Left lung (tissue), 10 donors: ENCODE data around the gene SNRPF. TPM values are rescaled to one million over a fixed set of nuclear protein-coding genes. Genes with fewer than 3 reads are reported as not detected.

Source experiments
- ATAC-seq: fragments of 200-7000 bp; cut with Tn5 transposase; one replicate; pipeline ENCODE4 v1.9.1; 2020; ENCODE audit warnings: moderate library complexity
- DNase-seq, 4 donors: peaks; one replicate each; pipeline ENCODE4 v3.0.0-alpha.2; 2013 to 2020
- H3K27ac ChIP-seq, 2 donors: fragments of 200-600 bp; sonication (generic) in 1 of 2; one replicate each; pipeline versions ENCODE4 v1.5.0 to v1.8.0; 2020 to 2021
- H3K27me3 ChIP-seq, 2 donors: fragments of 200-600 bp; sonication (generic) in 1 of 2; one replicate each; pipeline versions ENCODE4 v1.5.0 to v1.8.0; 2020 to 2021
- H3K36me3 ChIP-seq, 2 donors: fragments of 200-600 bp; sonication (generic) in 1 of 2; one replicate each; pipeline versions ENCODE4 v1.5.0 to v1.8.0; 2020 to 2021
- H3K4me1 ChIP-seq, 2 donors: fragments of 200-600 bp; one replicate each; pipeline ENCODE4 v1.8.0; 2021
- H3K4me3 ChIP-seq, 2 donors: fragments of 200-600 bp; sonication (generic) in 1 of 2; one replicate each; pipeline versions ENCODE4 v1.5.0 to v1.8.0; 2020 to 2021; ENCODE audit warnings: mild to moderate bottlenecking in 1 of 2
- H3K9me3 ChIP-seq, 2 donors: fragments of 200-600 bp; sonication (generic) in 1 of 2; one replicate each; pipeline versions ENCODE4 v1.5.0 to v1.8.0; 2020 to 2021
- intact Hi-C, 2 donors: fragments of 100-400 bp; cut with DNase I; formaldehyde crosslinking; loops; one replicate each; pipeline versions ENCODE4 v1.11.2 to v1.14.2; 2022
- polyA plus RNA-seq, 6 donors: library from polyadenylated mRNA; unstranded; fragments of 120-200 nt; gene quantifications; one replicate each; pipeline ENCODE4 v1.2.1, GENCODE V29; 2013; ENCODE audit not compliant: insufficient read length in 6 of 6
- total RNA-seq, 2 donors: library from RNA; stranded (reverse); fragmentation: NEBNext Ultra II Directional; extraction: Animal tissue kit (Norgen Biotek cat#: 25700); gene quantifications; one replicate each; pipeline ENCODE4 v1.2.1, GENCODE V29; 2021
- TF ChIP-seq, protein P1 (sequence below), 2 donors: fragments of 200-600 bp; sonication (generic) in 1 of 2; IDR thresholded peaks; one replicate each; pipeline versions ENCODE4 v1.5.0 to v1.8.0; 2021; ENCODE audit warnings: antibody characterized with exemption in 2 of 2
- donor health status: DM: no; HTN: yes; CAD: no.
- donor health status: DM: no; HTN: no; CAD: no.

The SNRPF gene
- total and polyA plus RNA-seq, 8 donors: 16.4 to 94.5 (median 86.1) TPM

- Histone ChIP-seq H3K4me1 (peaks cover 13 to 26% of the 10 kb centered on the region in 2 donors), H3K27ac (no peak overlapping the region), H3K36me3 (peaks cover 0 to 19% of the 10 kb centered on the region in 2 donors), H3K27me3 (peaks cover 0 to 17% of the 10 kb centered on the region in 2 donors), H3K4me3 (no peak overlapping the region), H3K9me3 (no peaks in the 10 kb centered on the region)
- intact Hi-C loops: no loop called here
- DNase-seq: no peak
- TF ChIP-seq, protein P1, sequence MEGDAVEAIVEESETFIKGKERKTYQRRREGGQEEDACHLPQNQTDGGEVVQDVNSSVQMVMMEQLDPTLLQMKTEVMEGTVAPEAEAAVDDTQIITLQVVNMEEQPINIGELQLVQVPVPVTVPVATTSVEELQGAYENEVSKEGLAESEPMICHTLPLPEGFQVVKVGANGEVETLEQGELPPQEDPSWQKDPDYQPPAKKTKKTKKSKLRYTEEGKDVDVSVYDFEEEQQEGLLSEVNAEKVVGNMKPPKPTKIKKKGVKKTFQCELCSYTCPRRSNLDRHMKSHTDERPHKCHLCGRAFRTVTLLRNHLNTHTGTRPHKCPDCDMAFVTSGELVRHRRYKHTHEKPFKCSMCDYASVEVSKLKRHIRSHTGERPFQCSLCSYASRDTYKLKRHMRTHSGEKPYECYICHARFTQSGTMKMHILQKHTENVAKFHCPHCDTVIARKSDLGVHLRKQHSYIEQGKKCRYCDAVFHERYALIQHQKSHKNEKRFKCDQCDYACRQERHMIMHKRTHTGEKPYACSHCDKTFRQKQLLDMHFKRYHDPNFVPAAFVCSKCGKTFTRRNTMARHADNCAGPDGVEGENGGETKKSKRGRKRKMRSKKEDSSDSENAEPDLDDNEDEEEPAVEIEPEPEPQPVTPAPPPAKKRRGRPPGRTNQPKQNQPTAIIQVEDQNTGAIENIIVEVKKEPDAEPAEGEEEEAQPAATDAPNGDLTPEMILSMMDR (IDR thresholded peaks at IDR 0.05): no peak
- no peak for ATAC-seq
Measured at GRCh38 chr12:95857799-95858198, 953 bp upstream of the SNRPF start.

- TF ChIP-seq, protein P1 (IDR thresholded peaks at IDR 0.05): no peak
- Histone ChIP-seq H3K27ac (peak overlapping the region; percentile 83), H3K36me3 (peaks cover 0 to 34% of the 10 kb centered on the region in 2 donors), H3K27me3 (peaks cover 0 to 17% of the 10 kb centered on the region in 2 donors), H3K4me3 (peak overlapping the region; percentile 63 to 90), H3K9me3 (no peaks in the 10 kb centered on the region), H3K4me1 (peaks cover 13 to 26% of the 10 kb centered on the region in 2 donors)
- ATAC-seq: peak; percentile 29
- intact Hi-C loops: no loop called here
- DNase-seq: peak in 1 of 4 donors; percentile 10
Measured at GRCh38 chr12:95859344-95859816, 628 bp downstream of the SNRPF start.

- Histone ChIP-seq H3K27ac (no peak overlapping the region), H3K4me3 (peak overlapping the region; percentile 63 to 90)
- no peak for DNase-seq
Measured at GRCh38 chr12:95859947-95860850, 1.4 kb downstream of the SNRPF start.

GRCh38 chr12:95862038-95862437, 3.3 kb downstream of the SNRPF start:
- peaks cover 0 to 59% of the 10 kb centered on the region in 2 donors for H3K36me3 ChIP-seq
- intact Hi-C loops: no loop called here

More at GRCh38 chr12:95859947-95860850, 1.4 kb downstream of the SNRPF start:
- TF ChIP-seq, protein P1 (IDR thresholded peaks at IDR 0.05): no peak
- intact Hi-C loops: no loop called here
- Histone ChIP-seq H3K27me3 (peaks cover 0 to 9% of the 10 kb centered on the region in 2 donors), H3K9me3 (no peaks in the 10 kb centered on the region), H3K36me3 (peaks cover 0 to 42% of the 10 kb centered on the region in 2 donors), H3K4me1 (peaks cover 13 to 26% of the 10 kb centered on the region in 2 donors)
- ATAC-seq: peak; percentile 5

More at GRCh38 chr12:95862038-95862437, 3.3 kb downstream of the SNRPF start:
- no peak overlapping the region for H3K27ac ChIP-seq
- ATAC-seq (no peak), DNase-seq (no peak)
- TF ChIP-seq, protein P1 (IDR thresholded peaks at IDR 0.05): no peak
- no peak overlapping the region for H3K4me3 ChIP-seq
- no peaks in the 10 kb centered on the region for H3K27me3 ChIP-seq
- no peaks in the 10 kb centered on the region for H3K9me3 ChIP-seq
- peaks cover 13 to 26% of the 10 kb centered on the region in 2 donors for H3K4me1 ChIP-seq
